Spinal cord (tissue), 10 donors: ENCODE results near the gene RND1. TPM values are rescaled to one million over a fixed set of nuclear protein-coding genes. Genes with fewer than 3 reads are reported as not detected.

ENCODE experiments used
- DNase-seq, 6 donors: peaks; one replicate each; pipeline versions ENCODE4 v3.0.0 to v3.0.0-alpha.2; 2013 to 2015; ENCODE audit warnings: low spot score in 6 of 6, low read depth in 4 of 6
- H3K27ac ChIP-seq: one replicate; pipeline ENCODE4 v1.5.1; 2013; ENCODE audit warnings: low read depth, low read length, control low read depth
- H3K27me3 ChIP-seq: one replicate; pipeline ENCODE4 v1.6.1; 2013; ENCODE audit warnings: low read length; ENCODE audit not compliant: control insufficient read depth, insufficient read depth
- H3K36me3 ChIP-seq: one replicate; pipeline ENCODE4 v1.6.1; 2013; ENCODE audit warnings: low read length; ENCODE audit not compliant: control insufficient read depth, insufficient read depth
- H3K4me1 ChIP-seq: one replicate; pipeline ENCODE4 v1.6.1; 2013; ENCODE audit warnings: low read length; ENCODE audit not compliant: control insufficient read depth, insufficient read depth
- H3K4me3 ChIP-seq: one replicate; pipeline ENCODE4 v1.5.1; 2013; ENCODE audit warnings: low read depth, low read length, control low read depth
- H3K9me3 ChIP-seq: one replicate; pipeline ENCODE4 v1.6.1; 2013; ENCODE audit warnings: low read length; ENCODE audit not compliant: control insufficient read depth, insufficient read depth
- WGBS: methylation state at CpG from one replicate; pipeline ENCODE4 v1.1.5; 2013; ENCODE audit warnings: missing lambda C conversion rate; ENCODE audit not compliant: insufficient coverage; 5-methylcytosine and 5-hydroxymethylcytosine counted together
- polyA plus RNA-seq, 2 donors: library from polyadenylated mRNA; unstranded; fragments of 120-200 nt; gene quantifications; one replicate each; pipeline ENCODE4 v1.2.1, GENCODE V29; 2013; ENCODE audit not compliant: insufficient read length in 2 of 2
- small RNA-seq: library from RNA; depleted of rRNA; stranded (forward); fragments of <200 nt; gene quantifications from one replicate; pipeline ENCODE3, GENCODE V24; 2014; ENCODE audit warnings: low replicate concordance
- total RNA-seq, 2 donors: library from RNA; depleted of rRNA in 1 of 2; stranded (reverse); fragments of 120-200 nt in 1 of 2; fragments of >200 nt in 1 of 2; gene quantifications; one replicate each; pipeline versions ENCODE4 v1.2.3 to v1.2.4, GENCODE V29; 2013 to 2014
- donor health status: healthy.

The RND1 gene
- total and polyA plus RNA-seq, 4 donors = 8.5 to 45.8 (median 28.4) TPM

- Histone ChIP-seq H3K27me3 (peaks cover 2% of the 10 kb centered on the region), H3K4me1 (peaks cover 49% of the 10 kb centered on the region), H3K4me3 (peak overlapping the region; percentile 78), H3K36me3 (no peaks in the 10 kb centered on the region), H3K27ac (peak overlapping the region; percentile 97), H3K9me3 (no peaks in the 10 kb centered on the region)
- under 1% methylated on average over 65 of the region's 70 CpGs for WGBS
- peak in 2 of 6 donors; percentile 66 to 82 for DNase-seq
These were observed 51.2 kb downstream of the RND1 start for GRCh38 chr12:48814262-48815125.

- H3K27me3 ChIP-seq = peaks cover 2% of the 10 kb centered on the region
- H3K27ac ChIP-seq = peak overlapping the region; percentile 71
- H3K4me1 ChIP-seq = peaks cover 41% of the 10 kb centered on the region
- WGBS = 2% methylated on average over 8 of the region's 18 CpGs
- H3K9me3 ChIP-seq = no peaks in the 10 kb centered on the region
- no peaks in the 10 kb centered on the region for H3K36me3 ChIP-seq
- H3K4me3 ChIP-seq = peak overlapping the region; percentile 78
- DNase-seq = peak in 1 of 6 donors; percentile 25
These were observed 52.0 kb downstream of the RND1 start for GRCh38 chr12:48813465-48814261.

- H3K27me3 ChIP-seq = no peaks in the 10 kb centered on the region
- no peak overlapping the region for H3K4me3 ChIP-seq
- WGBS = 81% methylated on average over 2 of the region's 2 CpGs
- no peak overlapping the region for H3K27ac ChIP-seq
- H3K4me1 ChIP-seq = peaks cover 33% of the 10 kb centered on the region
- H3K36me3 ChIP-seq = no peaks in the 10 kb centered on the region
- H3K9me3 ChIP-seq = no peaks in the 10 kb centered on the region
- DNase-seq = no peak
These were observed 53.3 kb downstream of the RND1 start for GRCh38 chr12:48812389-48812788.

- DNase-seq = no peak
- H3K9me3 ChIP-seq = no peaks in the 10 kb centered on the region
- no peak overlapping the region for H3K4me3 ChIP-seq
- peaks cover 26% of the 10 kb centered on the region for H3K4me1 ChIP-seq
- 50% methylated on average over 1 of the region's 5 CpGs for WGBS
- no peak overlapping the region for H3K27ac ChIP-seq
- no peaks in the 10 kb centered on the region for H3K27me3 ChIP-seq
- no peaks in the 10 kb centered on the region for H3K36me3 ChIP-seq
These were observed 54.1 kb downstream of the RND1 start for GRCh38 chr12:48811437-48812090.

- no peak for DNase-seq
- H3K36me3 ChIP-seq = no peaks in the 10 kb centered on the region
- no peak overlapping the region for H3K4me3 ChIP-seq
- no peaks in the 10 kb centered on the region for H3K9me3 ChIP-seq
- 86% methylated on average over 1 of the region's 5 CpGs for WGBS
- H3K27ac ChIP-seq = peak overlapping the region; percentile 33
- no peaks in the 10 kb centered on the region for H3K27me3 ChIP-seq
- peaks cover 20% of the 10 kb centered on the region for H3K4me1 ChIP-seq
These were observed 54.7 kb downstream of the RND1 start for GRCh38 chr12:48810903-48811431.

- no peaks in the 10 kb centered on the region for H3K9me3 ChIP-seq
- H3K4me1 ChIP-seq = no peaks in the 10 kb centered on the region
- H3K4me3 ChIP-seq = no peak overlapping the region
- H3K27ac ChIP-seq = no peak overlapping the region
- no peaks in the 10 kb centered on the region for H3K27me3 ChIP-seq
- no peaks in the 10 kb centered on the region for H3K36me3 ChIP-seq
- DNase-seq = no peak
- WGBS = 100% methylated on average over 1 of the region's 3 CpGs
These were observed 57.7 kb downstream of the RND1 start for GRCh38 chr12:48807981-48808380.

Small RNA genes within 50 kb of the gene (small RNA-seq; reads per million reads assigned to genes)
- not detected for gene AC073610.1
- not detected for gene RF00019
- not detected for gene RNU6-600P

Other genes with a start within 250 kb of the RND1 start
- gene KANSL2, start 183.6 kb downstream of the RND1 start, total RNA-seq = 10 to 100 TPM; 42.5 to 54.0 TPM
- gene KANSL2, start 183.6 kb downstream of the RND1 start, polyA plus RNA-seq = 10 to 100 TPM; 40.2 to 44.5 TPM
- 10 to 100 TPM; 30.2 to 34.6 TPM for gene CCNT1, start 149.2 kb downstream of the RND1 start, total RNA-seq
- 10 to 100 TPM; 15.2 to 16.3 TPM for gene CCNT1, start 149.2 kb downstream of the RND1 start, polyA plus RNA-seq
- gene ADCY6, start 76.8 kb downstream of the RND1 start, total RNA-seq = 10 to 100 TPM; 39.9 to 51.9 TPM
- 10 to 100 TPM; 58.4 to 90.2 TPM for gene ADCY6, start 76.8 kb downstream of the RND1 start, polyA plus RNA-seq
- 10 to 100 TPM; 24.0 to 37.0 TPM for gene CACNB3, start 47.4 kb downstream of the RND1 start, total RNA-seq
- 10 to 100 TPM; 73.8 to 89.6 TPM for gene CACNB3, start 47.4 kb downstream of the RND1 start, polyA plus RNA-seq
- 10 to 100 TPM; 44.0 to 85.4 TPM for gene DDX23, start 13.7 kb downstream of the RND1 start, total RNA-seq
- gene DDX23, start 13.7 kb downstream of the RND1 start, polyA plus RNA-seq = 10 to 100 TPM; 76.1 to 87.0 TPM
- gene FKBP11, start 59.6 kb upstream of the RND1 start, total RNA-seq = 10 to 100 TPM; 12.7 to 13.9 TPM
- gene FKBP11, start 59.6 kb upstream of the RND1 start, polyA plus RNA-seq = 10 to 100 TPM; 12.4 to 22.5 TPM
- 10 to 100 TPM; 67.9 to 74.6 TPM for gene ARF3, start 91.6 kb upstream of the RND1 start, total RNA-seq
- 100 to 1,000 TPM; 285 to 319 TPM for gene ARF3, start 91.6 kb upstream of the RND1 start, polyA plus RNA-seq
- gene WNT10B, start 105.9 kb upstream of the RND1 start, total RNA-seq = 1 to 10 TPM; 2.5 to 2.6 TPM
- 10 to 100 TPM; 11.6 to 12.7 TPM for gene WNT10B, start 105.9 kb upstream of the RND1 start, polyA plus RNA-seq
- not detected for gene WNT1, start 112.5 kb upstream of the RND1 start, total RNA-seq
- 1 to 10 TPM; 2.0 to 2.9 TPM for gene WNT1, start 112.5 kb upstream of the RND1 start, polyA plus RNA-seq
- gene DDN, start 133.5 kb upstream of the RND1 start, total RNA-seq = under 1 TPM; 0.44 to 0.79 TPM
- gene DDN, start 133.5 kb upstream of the RND1 start, polyA plus RNA-seq = 1 to 10 TPM; 1.2 to 1.5 TPM
- gene PRKAG1, start 152.9 kb upstream of the RND1 start, total RNA-seq = 10 to 100 TPM; 43.2 to 74.7 TPM
- gene PRKAG1, start 152.9 kb upstream of the RND1 start, polyA plus RNA-seq = 10 to 100 TPM; 65.2 to 75.2 TPM
- gene KMT2D, start 194.9 kb upstream of the RND1 start, total RNA-seq = 10 to 100 TPM; 27.2 to 39.6 TPM
- gene KMT2D, start 194.9 kb upstream of the RND1 start, polyA plus RNA-seq = 10 to 100 TPM; 41.6 to 43.2 TPM
- 1 to 10 TPM; 1.5 to 1.6 TPM for gene RHEBL1, start 204.1 kb upstream of the RND1 start, total RNA-seq
- gene RHEBL1, start 204.1 kb upstream of the RND1 start, polyA plus RNA-seq = 1 to 10 TPM; 2.0 to 4.1 TPM
- 1 to 10 TPM; 5.4 to 8.1 TPM for gene DHH, start 228.9 kb upstream of the RND1 start, total RNA-seq
- gene DHH, start 228.9 kb upstream of the RND1 start, polyA plus RNA-seq = 1 to 10 TPM; 1.3 to 4.8 TPM
- 10 to 100 TPM; 38.0 to 48.5 TPM for gene LMBR1L, start 245.0 kb upstream of the RND1 start, total RNA-seq
- gene LMBR1L, start 245.0 kb upstream of the RND1 start, polyA plus RNA-seq = 100 to 1,000 TPM in 1 of 2 donors, 10 to 100 TPM in 1; 81.0 to 127 TPM